Measurements from ENCODE around the gene HDLBP.

Gene HDLBP

DNA sequence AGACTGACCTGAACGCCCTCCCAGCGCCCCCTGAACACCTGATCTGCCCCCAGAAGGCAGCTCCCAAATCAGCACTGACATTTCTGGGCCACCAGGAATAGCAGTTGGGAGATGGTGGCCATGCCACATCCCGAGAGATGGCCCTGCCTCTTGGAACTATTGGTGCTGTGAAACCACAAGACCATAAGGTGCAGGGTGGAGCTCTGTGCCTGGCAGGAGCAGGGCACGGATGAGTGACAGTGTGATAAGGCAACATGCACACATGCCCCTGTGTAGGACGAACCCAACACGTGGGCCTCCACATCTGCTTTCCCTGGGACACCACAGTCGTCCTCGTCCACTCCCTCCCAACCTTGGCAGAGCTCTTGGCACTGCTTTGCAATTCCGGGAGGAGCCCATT lies 100.1 kb downstream of the HDLBP start:
- no peak for DNase-seq (ENCODE audit: low spot score)
- Histone ChIP-seq H3K27ac (no peak overlapping the region), H3K4me3 (no peak overlapping the region)
- no peak for TF ChIP-seq CTCF (IDR thresholded peaks at IDR 0.05)

DNA sequence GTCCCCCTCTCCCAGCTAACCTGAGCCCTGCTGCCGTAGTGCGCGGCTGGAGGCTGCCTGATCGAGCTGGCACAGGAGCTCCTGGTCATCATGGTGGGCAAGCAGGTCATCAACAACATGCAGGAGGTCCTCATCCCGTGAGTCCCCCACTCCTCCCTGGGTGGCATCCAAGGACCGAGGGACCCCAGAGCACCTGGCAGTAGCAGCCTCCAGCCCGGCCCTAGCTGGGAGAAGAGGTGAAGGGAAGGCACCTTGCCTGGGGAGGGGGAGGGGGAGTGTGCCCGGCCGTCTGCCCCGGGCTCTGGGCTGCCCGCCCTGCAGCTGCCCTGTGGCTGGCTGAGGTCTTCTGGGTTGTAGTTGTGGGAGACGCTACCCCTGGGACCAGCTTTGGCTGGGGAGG lies 100.7 kb downstream of the HDLBP start:
- Histone ChIP-seq H3K4me3 (no peak overlapping the region), H3K27ac (no peak overlapping the region)
- no peak for DNase-seq (ENCODE audit: low spot score)
- TF ChIP-seq CTCF (IDR thresholded peaks at IDR 0.05) = no peak

DNA sequence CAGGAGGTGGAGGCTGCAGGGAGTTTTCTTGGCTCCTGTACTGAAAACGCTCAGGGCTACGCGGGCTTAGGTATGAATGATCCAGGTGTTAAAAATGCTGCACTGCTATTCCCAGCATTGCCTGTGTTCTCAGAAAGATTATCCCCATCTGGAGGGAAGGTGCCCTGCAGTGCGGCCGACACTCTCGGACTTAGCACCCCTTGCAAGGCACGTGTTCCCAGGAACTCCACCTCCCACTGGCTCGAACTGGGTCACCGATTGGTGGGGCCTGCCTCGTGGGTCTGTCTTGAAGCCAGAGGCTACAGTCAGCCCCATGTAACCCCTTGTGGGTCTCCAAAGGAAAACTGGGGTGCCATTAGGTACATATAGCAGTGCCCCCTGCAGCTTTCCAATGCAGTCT lies 101.3 kb downstream of the HDLBP start:
- no peak for TF ChIP-seq CTCF (IDR thresholded peaks at IDR 0.05)
- DNase-seq (ENCODE audit: low spot score) = no peak
- Histone ChIP-seq H3K4me3 (no peak overlapping the region), H3K27ac (no peak overlapping the region)

DNA sequence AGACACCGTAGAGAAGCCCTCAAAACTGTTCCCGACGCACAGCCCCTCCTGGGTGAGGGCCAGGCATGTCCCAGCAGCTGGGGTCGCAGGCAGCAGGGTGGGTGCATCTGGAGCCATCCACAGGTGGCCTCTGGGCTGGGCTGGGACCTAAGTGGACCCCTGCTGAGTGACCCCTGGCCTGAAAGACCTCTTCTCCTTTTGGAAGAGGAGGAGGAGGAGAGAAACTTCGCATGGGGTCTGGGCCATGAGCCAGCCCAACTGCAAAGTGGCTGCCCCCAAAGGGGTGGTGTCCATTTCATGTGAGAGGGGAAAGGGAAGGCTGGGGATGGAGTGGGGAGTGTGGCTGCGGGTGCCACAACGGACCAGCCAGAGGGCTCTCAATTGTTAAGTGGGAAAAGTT lies 101.9 kb downstream of the HDLBP start:
- no peak overlapping the region for H3K27ac ChIP-seq
- H3K4me3 ChIP-seq = no peak overlapping the region
- no peak for TF ChIP-seq CTCF (IDR thresholded peaks at IDR 0.05)
- no peak for DNase-seq (ENCODE audit: low spot score)

- TF ChIP-seq CTCF (IDR thresholded peaks at IDR 0.05) = no peak
- no peak overlapping the region for H3K4me3 ChIP-seq
- H3K27ac ChIP-seq = no peak overlapping the region
- DNase-seq (ENCODE audit: low spot score) = no peak
Observed at GRCh38 chr2:241213041-241213440, 102.4 kb downstream of the HDLBP start.

- TF ChIP-seq CTCF (IDR thresholded peaks at IDR 0.05) = no peak
- Histone ChIP-seq H3K4me3 (no peak overlapping the region), H3K27ac (no peak overlapping the region)
- no peak for DNase-seq (ENCODE audit: low spot score)
Observed at GRCh38 chr2:241211276-241211675, 104.2 kb downstream of the HDLBP start.

DNA sequence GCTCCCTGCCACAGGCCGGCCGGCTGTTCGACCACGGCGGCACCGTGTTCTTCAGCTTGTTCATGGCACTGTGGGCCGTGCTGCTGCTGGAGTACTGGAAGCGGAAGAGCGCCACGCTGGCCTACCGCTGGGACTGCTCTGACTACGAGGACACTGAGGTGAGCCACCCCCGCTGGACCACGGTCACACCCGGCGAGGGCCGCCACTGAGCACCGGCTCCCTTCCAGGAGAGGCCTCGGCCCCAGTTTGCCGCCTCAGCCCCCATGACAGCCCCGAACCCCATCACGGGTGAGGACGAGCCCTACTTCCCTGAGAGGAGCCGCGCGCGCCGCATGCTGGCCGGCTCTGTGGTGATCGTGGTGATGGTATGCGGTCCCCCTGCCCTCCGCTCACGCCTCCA lies 106.2 kb downstream of the HDLBP start:
- Histone ChIP-seq H3K27ac (no peak overlapping the region), H3K4me3 (no peak overlapping the region)
- no peak for DNase-seq (ENCODE audit: low spot score)
- no peak for TF ChIP-seq CTCF (IDR thresholded peaks at IDR 0.05)

All from coronary artery (tissue), 2 donors.